ENCODE results near the gene EIF2B2.

- TF ChIP-seq CTCF (conservative IDR thresholded peaks at IDR 0.05 in 1 of 2, IDR thresholded peaks at IDR 0.05 in 1 of 2; ENCODE audit: extremely low read depth in 1 of 2, insufficient read depth in 1 of 2, low read depth in 1 of 2, low read length in 2 of 2) (no peak), EZH2 (IDR thresholded peaks at IDR 0.05; ENCODE audit: borderline replicate concordance, low read length) (no peak)
These were observed 1.5 kb upstream of the EIF2B2 start for GRCh38 chr14:75001261-75001660.
